Mucosa of descending colon (tissue), 3 donors: ENCODE measurements around the gene VIM. TPM values are rescaled to one million over a fixed set of nuclear protein-coding genes. Genes with fewer than 3 reads are reported as not detected.

Experiments used
- ATAC-seq: fragments of 200-7000 bp; cut with Tn5 transposase; one replicate; pipeline ENCODE4 v1.9.1; 2020; ENCODE audit warnings: mild to moderate bottlenecking, moderate library complexity
- DNase-seq, 3 donors: peaks; one replicate each; pipeline ENCODE4 v3.0.0-alpha.2; 2020
- H3K36me3 ChIP-seq: fragments of 200-600 bp; one replicate; pipeline ENCODE4 v1.8.0; 2021; ENCODE audit warnings: low read depth, mild to moderate bottlenecking
- H3K4me1 ChIP-seq: fragments of 200-600 bp; one replicate; pipeline ENCODE4 v1.8.0; 2021; ENCODE audit warnings: low read depth, mild to moderate bottlenecking
- H3K4me3 ChIP-seq: fragments of 200-600 bp; one replicate; pipeline ENCODE4 v1.8.0; 2021; ENCODE audit warnings: mild to moderate bottlenecking
- H3K9me3 ChIP-seq: fragments of 200-600 bp; one replicate; pipeline ENCODE4 v1.8.0; 2021; ENCODE audit warnings: mild to moderate bottlenecking
- intact Hi-C, 2 donors: fragments of 100-400 bp; cut with DNase I in 1 of 2; cut with micrococcal nuclease in 1 of 2; formaldehyde crosslinking; loops; one replicate each; pipeline versions ENCODE4 v1.11.0 to v1.11.1; 2022; cut with DNase I, micrococcal nuclease
- total RNA-seq, 3 donors: library from RNA; stranded (reverse); fragmentation: NEBNext Ultra II Directional in 2 of 3; extraction: Animal tissue kit (Norgen Biotek cat#: 25700) in 2 of 3; gene quantifications; one replicate each; pipeline versions ENCODE4 v1.2.1 to v1.2.4, GENCODE V29; 2021 to 2023
- TF ChIP-seq, protein P1 (sequence below): fragments of 200-600 bp; IDR thresholded peaks from one replicate; pipeline ENCODE4 v1.8.0; 2022; ENCODE audit warnings: antibody characterized with exemption, mild to moderate bottlenecking
- donor health status: DM: no; HTN: no; CAD: no; lungs with moderate emphysema.
- donor health status: DM: no; HTN: no; CAD: no.
- donor health status: DM: no; HTN: yes; CAD: no.

The VIM gene
- total RNA-seq, 3 donors from 2014 or later, result 128 to 550 (median 355) TPM

DNA sequence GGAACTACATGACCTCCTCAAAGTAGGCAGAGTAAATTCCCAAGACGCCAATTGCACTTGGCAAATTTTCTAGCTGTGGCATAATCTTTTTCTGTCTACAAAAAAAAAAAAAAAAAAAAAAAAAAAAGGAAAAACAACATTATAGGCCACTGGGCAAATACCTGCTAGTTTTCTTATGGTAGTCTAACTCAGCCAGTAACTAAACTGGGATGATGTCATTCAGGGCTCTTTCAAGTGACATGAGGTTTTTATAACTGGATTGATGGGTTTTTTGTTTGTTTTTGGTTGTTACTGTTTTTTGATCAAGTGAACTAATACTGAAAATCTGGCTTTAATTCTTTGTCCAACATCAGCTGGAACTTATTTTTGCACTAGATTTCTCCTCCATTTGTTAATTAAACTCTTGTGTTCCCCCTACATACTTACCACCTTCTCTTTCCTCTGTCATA, 7.4 kb upstream of the VIM start:
- ATAC-seq (no peak), DNase-seq (no peak)
- Histone ChIP-seq H3K9me3 (no peaks in the 10 kb centered on the region), H3K36me3 (no peaks in the 10 kb centered on the region), H3K4me3 (no peak overlapping the region), H3K4me1 (no peaks in the 10 kb centered on the region)
- intact Hi-C loops, result no loop called here
- TF ChIP-seq, protein P1, sequence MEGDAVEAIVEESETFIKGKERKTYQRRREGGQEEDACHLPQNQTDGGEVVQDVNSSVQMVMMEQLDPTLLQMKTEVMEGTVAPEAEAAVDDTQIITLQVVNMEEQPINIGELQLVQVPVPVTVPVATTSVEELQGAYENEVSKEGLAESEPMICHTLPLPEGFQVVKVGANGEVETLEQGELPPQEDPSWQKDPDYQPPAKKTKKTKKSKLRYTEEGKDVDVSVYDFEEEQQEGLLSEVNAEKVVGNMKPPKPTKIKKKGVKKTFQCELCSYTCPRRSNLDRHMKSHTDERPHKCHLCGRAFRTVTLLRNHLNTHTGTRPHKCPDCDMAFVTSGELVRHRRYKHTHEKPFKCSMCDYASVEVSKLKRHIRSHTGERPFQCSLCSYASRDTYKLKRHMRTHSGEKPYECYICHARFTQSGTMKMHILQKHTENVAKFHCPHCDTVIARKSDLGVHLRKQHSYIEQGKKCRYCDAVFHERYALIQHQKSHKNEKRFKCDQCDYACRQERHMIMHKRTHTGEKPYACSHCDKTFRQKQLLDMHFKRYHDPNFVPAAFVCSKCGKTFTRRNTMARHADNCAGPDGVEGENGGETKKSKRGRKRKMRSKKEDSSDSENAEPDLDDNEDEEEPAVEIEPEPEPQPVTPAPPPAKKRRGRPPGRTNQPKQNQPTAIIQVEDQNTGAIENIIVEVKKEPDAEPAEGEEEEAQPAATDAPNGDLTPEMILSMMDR, result no peak

DNA sequence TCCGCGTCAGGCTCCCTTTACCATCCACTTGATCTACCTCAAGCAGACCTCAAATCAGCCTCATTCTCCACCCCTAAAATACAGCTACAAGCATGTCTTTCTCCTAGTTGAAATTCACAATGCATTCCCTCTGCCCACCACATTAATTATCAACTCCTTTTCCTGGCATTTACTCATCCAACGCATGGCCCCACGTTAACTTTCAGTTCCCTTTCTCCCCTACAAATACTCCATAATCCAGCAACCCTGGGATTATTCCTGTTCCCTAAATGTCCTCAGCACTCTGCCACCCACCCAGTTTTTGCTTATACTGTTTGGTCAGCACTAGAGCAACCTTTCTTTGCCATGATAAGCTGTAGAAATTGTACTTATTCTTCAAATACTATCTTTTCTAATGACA, 5.7 kb upstream of the VIM start:
- DNase-seq (no peak), ATAC-seq (no peak)
- TF ChIP-seq, protein P1, result no peak
- H3K4me3 ChIP-seq, result no peak overlapping the region
- no peaks in the 10 kb centered on the region for H3K36me3 ChIP-seq
- H3K9me3 ChIP-seq, result no peaks in the 10 kb centered on the region
- no peaks in the 10 kb centered on the region for H3K4me1 ChIP-seq
- intact Hi-C loops, result no loop called here

DNA sequence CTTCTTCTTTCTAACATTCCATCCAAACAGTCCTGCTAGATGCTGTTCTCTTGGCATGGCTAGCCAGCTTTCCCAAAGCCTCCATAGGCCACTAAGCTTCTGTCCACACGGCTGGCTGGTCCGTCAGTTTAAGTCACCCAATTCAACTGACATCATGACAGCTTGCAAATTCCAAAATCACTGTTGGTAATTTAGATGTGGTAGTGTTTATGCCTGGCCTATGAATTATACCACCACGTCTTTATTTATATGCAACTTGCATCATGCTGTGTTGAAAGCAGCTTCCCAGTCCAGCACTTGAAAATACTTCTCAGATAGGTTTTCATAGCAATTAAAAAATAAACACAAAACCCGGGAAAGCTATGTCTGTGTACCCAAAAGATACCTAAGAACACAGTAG, 2.2 kb upstream of the VIM start:
- Histone ChIP-seq H3K4me1 (peaks cover 5% of the 10 kb centered on the region), H3K36me3 (no peaks in the 10 kb centered on the region), H3K9me3 (no peaks in the 10 kb centered on the region), H3K4me3 (no peak overlapping the region)
- TF ChIP-seq, protein P1, result no peak
- DNase-seq (no peak), ATAC-seq (no peak)
- intact Hi-C loops, result no loop called here

DNA sequence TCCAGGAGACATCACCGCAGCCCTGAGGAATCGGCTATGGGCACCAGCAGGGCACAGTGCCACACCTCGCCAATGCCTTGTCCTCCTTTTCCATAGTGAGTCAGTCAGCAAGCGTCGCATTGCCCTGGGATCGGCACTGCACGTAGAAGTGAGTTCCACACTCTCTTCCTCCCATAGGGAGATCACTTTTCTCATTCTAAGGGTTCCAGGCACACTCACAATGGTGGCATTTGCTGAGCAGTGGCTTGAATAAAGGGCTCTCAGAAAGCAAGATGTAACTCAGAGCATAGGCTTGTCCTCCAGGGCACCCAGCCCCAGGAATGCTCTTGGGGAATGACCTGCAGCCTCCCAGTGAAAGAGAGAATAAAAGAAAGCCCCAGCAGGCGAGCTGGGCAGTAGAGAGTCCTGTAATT, 1.1 kb upstream of the VIM start:
- intact Hi-C loops, result no loop called here
- Histone ChIP-seq H3K4me3 (no peak overlapping the region), H3K4me1 (peaks cover 11% of the 10 kb centered on the region), H3K9me3 (no peaks in the 10 kb centered on the region), H3K36me3 (no peaks in the 10 kb centered on the region)
- ATAC-seq (no peak), DNase-seq (no peak)
- TF ChIP-seq, protein P1, result no peak

DNA sequence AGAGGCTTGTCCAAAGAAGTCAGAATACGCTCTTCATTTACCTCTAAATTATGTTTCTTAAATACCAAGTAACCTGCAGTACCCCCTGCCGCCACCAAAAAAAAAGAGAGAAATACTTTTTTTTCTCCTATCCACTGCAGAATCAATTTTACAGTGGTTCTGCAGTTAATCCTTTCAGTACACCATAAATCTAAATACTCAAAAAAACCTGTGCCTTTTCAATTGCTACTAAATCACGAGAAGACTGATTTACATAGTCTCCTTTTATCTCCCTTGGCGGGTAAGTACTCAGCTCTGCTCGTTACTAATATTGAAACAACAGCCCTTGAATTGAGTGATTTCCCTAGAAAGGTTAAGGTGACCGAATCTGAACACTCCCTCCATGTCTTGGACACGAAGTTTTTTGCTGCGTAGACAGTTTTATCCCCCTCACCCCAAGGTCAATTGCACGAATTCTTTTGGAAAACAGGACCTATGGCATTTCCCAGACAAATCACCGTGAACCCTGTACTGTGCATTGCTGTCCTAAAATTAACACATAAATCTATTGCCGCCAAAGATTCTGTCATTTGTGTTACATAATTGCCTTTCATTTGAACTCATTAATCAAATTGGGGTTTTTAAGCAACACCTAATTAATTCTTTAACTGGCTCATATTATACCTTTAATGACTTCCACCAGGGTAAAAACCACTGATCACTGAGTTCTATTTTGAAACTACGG, 512 bp upstream of the VIM start:
- Histone ChIP-seq H3K4me1 (peaks cover 17% of the 10 kb centered on the region), H3K4me3 (no peak overlapping the region), H3K36me3 (no peaks in the 10 kb centered on the region), H3K9me3 (no peaks in the 10 kb centered on the region)
- no peak for ATAC-seq
- DNase-seq, result no peak
- TF ChIP-seq, protein P1, result no peak
- intact Hi-C loops, result no loop called here
